Gastrocnemius medialis (tissue), 4 donors: Measurements from ENCODE around the gene CCDC146. TPM values are rescaled to one million over a fixed set of nuclear protein-coding genes. Genes with fewer than 3 reads are reported as not detected.

Experiments used
- ATAC-seq, 2 donors: fragments of 150-250 bp; one replicate each; pipeline ENCODE4 v1.9.1; 2016
- DNase-seq, 2 donors: peaks; one replicate each; pipeline ENCODE4 v3.0.0-alpha.2; 2019
- H3K27ac ChIP-seq, 4 donors: fragments of 200-600 bp; sonication (generic); 1 replicate in 1 of 4; 2 replicates in 3 of 4; pipeline ENCODE4 v1.5.1; 2016 to 2018; ENCODE audit warnings: mild to moderate bottlenecking in 2 of 4, moderate library complexity in 1 of 4
- H3K27me3 ChIP-seq, 3 donors: fragments of 200-600 bp; sonication (generic) in 2 of 3; 1 replicate in 1 of 3; 2 replicates in 2 of 3; pipeline versions ENCODE4 v1.5.1 to v1.6.0; 2016 to 2019; ENCODE audit warnings: mild to moderate bottlenecking in 1 of 3, moderate library complexity in 1 of 3
- H3K36me3 ChIP-seq, 2 donors: fragments of 200-600 bp; sonication (generic) in 1 of 2; one replicate each; pipeline ENCODE4 v1.5.1; 2017 to 2018
- H3K4me1 ChIP-seq, 2 donors: fragments of 200-600 bp; sonication (generic) in 1 of 2; one replicate each; pipeline ENCODE4 v1.5.1; 2016 to 2017; ENCODE audit warnings: mild to moderate bottlenecking in 2 of 2
- H3K4me3 ChIP-seq, 4 donors: fragments of 200-600 bp; sonication (generic) in 3 of 4; 1 replicate in 1 of 4; 2 replicates in 3 of 4; pipeline ENCODE4 v1.5.1; 2016 to 2019; ENCODE audit warnings: mild to moderate bottlenecking in 2 of 4
- H3K9me3 ChIP-seq, 3 donors: fragments of 200-600 bp; sonication (generic) in 2 of 3; 1 replicate in 1 of 3; 2 replicates in 2 of 3; pipeline ENCODE4 v1.5.1; 2016 to 2019
- POLR2A ChIP-seq, 2 donors: fragments of 450-650 bp; IDR thresholded peaks; one replicate each; pipeline ENCODE4 v1.6.1; 2017; ENCODE audit warnings: antibody characterized with exemption in 2 of 2, mild to moderate bottlenecking in 2 of 2, moderate library complexity in 2 of 2
- in situ Hi-C, 4 donors: fragments of 200-750 bp; cut with MboI; loops; one replicate each; pipeline versions ENCODE4 v1.15.0 to v1.8.0; 2017; ENCODE audit warnings: low sequenced_read_pairs in 4 of 4
- intact Hi-C: fragments of 100-400 bp; cut with DNase I; formaldehyde crosslinking; loops from one replicate; pipeline ENCODE4 v1.15.1; 2023; ENCODE audit warnings: low total_unique reads
- total RNA-seq, 4 donors: library from RNA; depleted of rRNA; stranded (reverse); fragments of >200 nt; gene quantifications; one replicate each; pipeline versions ENCODE4 v1.1.0 to v1.2.3, GENCODE V29; 2016
- TF ChIP-seq, protein P1 (sequence below), 5 experiments: fragments of 450-650 bp in 3 of 5; fragments of 200-600 bp in 2 of 5; sonication (generic) in 2 of 5; IDR thresholded peaks in 4 of 5; conservative IDR thresholded peaks in 1 of 5; 1 replicate in 4 of 5; 2 replicates in 1 of 5; pipeline ENCODE4 v1.5.1; 2016 to 2019; ENCODE audit warnings: antibody characterized with exemption in 5 of 5, mild to moderate bottlenecking in 3 of 5, moderate library complexity in 3 of 5

Gene CCDC146
- total RNA-seq, 4 donors from 2014 or later, result 1.4 to 4.3 (median 2.8) TPM

DNA sequence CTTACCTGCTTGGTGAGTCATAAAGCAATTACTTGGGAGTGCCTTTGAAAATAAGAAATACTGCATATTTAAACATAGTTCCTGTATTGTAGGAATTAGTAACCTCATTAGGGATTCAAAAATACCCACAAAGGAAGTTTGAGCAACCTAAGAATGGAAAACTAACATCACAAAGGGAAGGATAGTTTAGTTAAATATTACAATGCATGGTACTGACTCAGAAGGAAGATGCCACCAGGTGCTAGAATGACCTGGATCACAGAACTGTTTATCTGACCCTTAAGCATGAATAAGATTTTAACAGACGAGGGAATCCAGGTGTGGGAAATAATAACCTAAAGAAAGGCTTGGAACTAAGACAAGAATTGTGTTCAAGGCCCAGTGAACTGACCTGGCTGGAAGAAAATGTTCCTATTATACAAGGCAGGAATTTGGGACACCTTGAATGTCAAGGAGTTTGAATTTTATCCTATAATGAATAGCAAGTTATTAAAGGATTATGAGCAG, 187.4 kb downstream of the CCDC146 start:
- ATAC-seq (no peak), DNase-seq (no peak)
- H3K27ac ChIP-seq, result no peak overlapping the region
- no peak overlapping the region for H3K4me3 ChIP-seq
- intact Hi-C loops, result no loop called here
- no peaks in the 10 kb centered on the region for H3K27me3 ChIP-seq
- H3K36me3 ChIP-seq, result peaks cover 0 to 4% of the 10 kb centered on the region in 2 donors
- in situ Hi-C loops, result no loop called here
- TF ChIP-seq, protein P1, sequence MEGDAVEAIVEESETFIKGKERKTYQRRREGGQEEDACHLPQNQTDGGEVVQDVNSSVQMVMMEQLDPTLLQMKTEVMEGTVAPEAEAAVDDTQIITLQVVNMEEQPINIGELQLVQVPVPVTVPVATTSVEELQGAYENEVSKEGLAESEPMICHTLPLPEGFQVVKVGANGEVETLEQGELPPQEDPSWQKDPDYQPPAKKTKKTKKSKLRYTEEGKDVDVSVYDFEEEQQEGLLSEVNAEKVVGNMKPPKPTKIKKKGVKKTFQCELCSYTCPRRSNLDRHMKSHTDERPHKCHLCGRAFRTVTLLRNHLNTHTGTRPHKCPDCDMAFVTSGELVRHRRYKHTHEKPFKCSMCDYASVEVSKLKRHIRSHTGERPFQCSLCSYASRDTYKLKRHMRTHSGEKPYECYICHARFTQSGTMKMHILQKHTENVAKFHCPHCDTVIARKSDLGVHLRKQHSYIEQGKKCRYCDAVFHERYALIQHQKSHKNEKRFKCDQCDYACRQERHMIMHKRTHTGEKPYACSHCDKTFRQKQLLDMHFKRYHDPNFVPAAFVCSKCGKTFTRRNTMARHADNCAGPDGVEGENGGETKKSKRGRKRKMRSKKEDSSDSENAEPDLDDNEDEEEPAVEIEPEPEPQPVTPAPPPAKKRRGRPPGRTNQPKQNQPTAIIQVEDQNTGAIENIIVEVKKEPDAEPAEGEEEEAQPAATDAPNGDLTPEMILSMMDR (IDR thresholded peaks at IDR 0.05 in 4 of 5, conservative IDR thresholded peaks at IDR 0.05 in 1 of 5), result no peak
- no peak for TF ChIP-seq POLR2A (IDR thresholded peaks at IDR 0.05)
- no peaks in the 10 kb centered on the region for H3K9me3 ChIP-seq
- peaks cover 0 to 18% of the 10 kb centered on the region in 2 donors for H3K4me1 ChIP-seq

- peaks cover 0 to 4% of the 10 kb centered on the region in 2 donors for H3K36me3 ChIP-seq
- intact Hi-C loops, result no loop called here
- no peak for ATAC-seq
These were observed 188.6 kb downstream of the CCDC146 start for GRCh38 chr7:77310982-77311381.

GRCh38 chr7:77313085-77313484, 190.7 kb downstream of the CCDC146 start:
- Histone ChIP-seq H3K27ac (no peak overlapping the region), H3K9me3 (no peaks in the 10 kb centered on the region), H3K4me1 (peaks cover 0 to 18% of the 10 kb centered on the region in 2 donors), H3K4me3 (no peak overlapping the region), H3K27me3 (no peaks in the 10 kb centered on the region), H3K36me3 (peaks cover 0 to 4% of the 10 kb centered on the region in 2 donors)
- ATAC-seq (no peak), DNase-seq (no peak)
- in situ Hi-C loops (no loop called here), intact Hi-C loops (no loop called here)
- TF ChIP-seq, protein P1 (IDR thresholded peaks at IDR 0.05 in 4 of 5, conservative IDR thresholded peaks at IDR 0.05 in 1 of 5), result no peak
- TF ChIP-seq POLR2A (IDR thresholded peaks at IDR 0.05), result no peak

More at GRCh38 chr7:77310982-77311381, 188.6 kb downstream of the CCDC146 start:
- Histone ChIP-seq H3K4me1 (peaks cover 0 to 18% of the 10 kb centered on the region in 2 donors), H3K9me3 (no peaks in the 10 kb centered on the region), H3K4me3 (no peak overlapping the region), H3K27me3 (no peaks in the 10 kb centered on the region), H3K27ac (no peak overlapping the region)
- TF ChIP-seq, protein P1 (IDR thresholded peaks at IDR 0.05 in 4 of 5, conservative IDR thresholded peaks at IDR 0.05 in 1 of 5), result no peak
- no peak for TF ChIP-seq POLR2A (IDR thresholded peaks at IDR 0.05)
- in situ Hi-C loops, result no loop called here
- DNase-seq, result no peak

GRCh38 chr7:77313876-77314480, 191.6 kb downstream of the CCDC146 start:
- Histone ChIP-seq H3K36me3 (peaks cover 0 to 4% of the 10 kb centered on the region in 2 donors), H3K27ac (no peak overlapping the region), H3K4me1 (peaks cover 0 to 18% of the 10 kb centered on the region in 2 donors), H3K27me3 (no peaks in the 10 kb centered on the region), H3K4me3 (no peak overlapping the region), H3K9me3 (no peaks in the 10 kb centered on the region)
- in situ Hi-C loops (no loop called here), intact Hi-C loops (no loop called here)
- no peak for DNase-seq
- TF ChIP-seq POLR2A (IDR thresholded peaks at IDR 0.05), result no peak
- TF ChIP-seq, protein P1 (IDR thresholded peaks at IDR 0.05 in 4 of 5, conservative IDR thresholded peaks at IDR 0.05 in 1 of 5), result no peak
- no peak for ATAC-seq
